Activated CD4-positive, alpha-beta T cell treated with anti-CD3 and anti-CD28 coated beads, Interleukin-2, amount 50 U/mL, for 16 hours (primary cell): ENCODE measurements around the gene PRKCD.
"Not testable (repeated sequence)": the region's sequence is repeated elsewhere in the genome, so short reads cannot be mapped to it uniquely, and the experiment has no call there.

Experiments used
- DNase-seq: peaks from one replicate; pipeline ENCODE4 v3.0.0-alpha.2; 2020

PRKCD gene

DNA sequence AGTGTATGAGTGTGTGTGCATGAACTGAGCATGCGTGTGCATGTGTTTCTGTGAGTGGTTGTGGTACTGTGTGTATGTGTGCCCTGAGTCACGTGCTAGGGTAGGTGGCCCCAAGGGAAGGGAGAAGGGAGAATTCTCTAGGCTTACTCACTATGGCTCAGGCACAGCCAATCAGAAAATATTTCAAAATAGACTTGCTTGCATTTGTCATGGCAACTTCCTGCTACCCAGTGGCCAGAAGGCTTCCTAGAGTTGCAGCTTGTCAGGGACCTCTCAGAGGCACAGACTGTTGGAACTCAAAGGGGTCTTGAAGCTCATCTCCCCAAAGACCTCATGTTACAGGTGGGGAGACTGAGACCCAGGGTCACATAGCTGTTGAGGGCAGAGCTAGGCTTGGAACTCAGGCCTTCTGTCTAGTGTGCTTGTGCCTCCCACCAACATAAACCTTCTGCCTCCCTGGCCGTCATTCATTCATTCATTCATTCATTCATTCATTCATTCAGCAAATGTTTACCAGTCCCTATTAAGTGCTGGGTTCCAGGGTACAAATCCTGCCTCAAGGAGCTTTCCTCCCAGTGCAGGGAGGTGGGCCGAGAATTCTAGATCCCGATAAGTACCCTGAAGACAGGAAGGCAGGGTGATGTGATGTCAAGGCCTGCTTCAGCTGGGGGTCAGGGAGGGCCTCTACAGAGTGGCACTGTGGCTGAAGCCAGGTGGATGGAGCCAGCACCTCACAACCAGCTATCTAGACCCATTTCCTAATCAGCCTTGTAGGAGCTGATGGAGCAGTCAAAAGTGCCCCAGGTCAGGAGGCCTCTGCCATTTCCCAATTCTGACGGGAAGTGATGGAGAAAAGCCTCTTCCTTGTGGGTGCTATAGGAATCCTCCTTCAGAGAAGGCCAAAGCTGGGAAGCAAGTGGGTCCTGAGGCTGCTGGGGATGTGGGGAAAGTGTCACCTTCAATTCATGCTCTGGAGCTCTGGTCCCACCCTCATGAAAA, 19.9 kb upstream of the PRKCD start:
- no peak for DNase-seq

DNA sequence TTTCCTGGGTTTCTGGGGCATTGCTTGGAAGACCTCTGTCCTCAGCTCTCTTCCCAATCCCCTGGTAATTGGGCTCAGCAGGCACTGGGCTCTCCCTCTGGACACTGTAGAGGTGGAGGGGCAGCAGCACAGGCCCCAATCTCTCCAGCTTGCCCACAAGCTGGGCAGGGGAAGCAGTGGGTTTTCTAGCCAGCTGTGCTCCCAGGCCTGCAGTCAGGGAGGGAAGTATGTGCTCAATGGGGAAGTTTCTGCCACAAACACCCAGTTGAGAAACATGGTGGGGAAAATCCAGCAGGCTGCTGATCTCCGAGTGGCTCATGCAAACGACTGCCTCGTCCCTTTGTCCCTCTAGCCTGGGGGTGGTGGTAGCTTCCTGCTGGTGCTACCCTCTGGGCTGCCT, 18.0 kb upstream of the PRKCD start:
- no peak for DNase-seq

DNA sequence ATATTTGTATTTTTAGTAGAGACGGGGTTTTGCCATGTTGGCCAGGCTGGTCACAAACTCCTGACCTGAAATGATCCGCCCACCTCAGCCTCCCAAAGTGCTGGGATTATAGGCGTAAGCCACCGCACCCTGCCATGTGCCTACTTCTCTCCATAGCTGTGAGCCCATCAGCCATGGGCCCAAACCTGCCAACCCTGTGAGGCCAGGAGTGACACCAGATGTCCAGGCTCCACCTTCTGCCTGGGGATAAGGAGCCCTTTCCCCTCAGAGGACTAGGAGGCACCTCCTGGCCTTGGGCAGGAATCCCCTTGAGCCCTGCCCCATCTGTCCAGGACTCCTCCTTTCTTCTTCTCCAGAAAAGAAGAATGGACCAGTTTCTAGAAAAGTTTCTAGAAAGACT, 16.6 kb upstream of the PRKCD start:
- DNase-seq = no peak

DNA sequence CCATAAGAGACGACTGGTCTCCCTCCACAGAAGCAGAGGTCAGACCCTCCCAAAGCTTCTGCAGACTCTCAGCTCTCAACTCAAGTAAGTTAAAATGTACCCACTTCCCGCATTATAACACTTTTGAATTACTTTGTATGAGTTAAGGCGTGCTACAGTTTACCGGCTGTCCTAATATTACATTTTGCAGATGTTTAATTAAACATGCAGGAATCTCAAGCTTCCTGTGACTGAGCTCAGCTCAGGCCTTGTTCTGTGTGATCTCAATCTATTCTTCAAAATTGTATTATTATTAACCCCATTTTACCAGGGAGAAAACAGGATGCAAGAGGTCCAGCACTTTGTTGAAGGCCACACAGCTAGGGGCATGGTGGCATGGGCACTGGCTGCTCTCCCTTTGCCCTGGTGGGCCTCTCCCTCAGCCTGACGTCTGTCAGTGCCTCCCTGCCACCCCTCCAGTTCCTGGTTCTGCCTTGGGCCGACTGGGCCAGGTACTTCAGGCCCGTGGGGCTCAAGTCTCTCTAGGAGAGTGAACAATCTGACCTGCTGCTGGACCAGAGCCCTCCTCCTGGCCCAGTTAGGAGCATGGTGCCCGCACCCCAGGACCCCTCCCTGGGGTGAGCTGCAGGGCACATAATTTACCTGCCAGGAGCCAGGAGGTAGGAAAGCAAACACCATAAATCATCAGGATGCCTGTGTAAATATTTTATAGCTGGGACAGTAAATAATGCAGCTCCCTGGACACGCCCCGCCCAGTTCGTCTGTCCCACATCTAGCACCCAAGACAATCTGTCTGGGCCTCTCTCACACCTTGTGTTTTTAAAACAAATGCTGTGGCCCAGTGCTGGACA, 15.9 kb upstream of the PRKCD start:
- DNase-seq = no peak

DNA sequence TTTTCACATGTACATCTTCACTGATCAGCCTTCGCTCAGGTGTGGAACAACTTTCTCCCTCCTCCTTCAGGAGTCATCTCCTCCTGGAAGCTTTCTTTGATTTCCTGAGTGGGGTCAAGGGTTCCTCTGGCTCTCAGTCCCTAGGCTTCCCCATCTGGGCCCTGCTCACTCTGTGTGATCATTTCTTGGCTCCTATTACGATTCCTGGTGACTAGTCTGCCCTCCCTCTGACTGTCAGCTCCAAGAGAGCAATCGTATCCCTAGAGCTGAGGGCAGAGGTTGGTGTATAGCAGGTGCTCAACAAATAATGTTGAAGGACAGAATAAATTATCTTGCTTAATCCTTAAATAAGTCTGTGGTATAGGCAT, 15.3 kb upstream of the PRKCD start:
- no peak for DNase-seq

DNA sequence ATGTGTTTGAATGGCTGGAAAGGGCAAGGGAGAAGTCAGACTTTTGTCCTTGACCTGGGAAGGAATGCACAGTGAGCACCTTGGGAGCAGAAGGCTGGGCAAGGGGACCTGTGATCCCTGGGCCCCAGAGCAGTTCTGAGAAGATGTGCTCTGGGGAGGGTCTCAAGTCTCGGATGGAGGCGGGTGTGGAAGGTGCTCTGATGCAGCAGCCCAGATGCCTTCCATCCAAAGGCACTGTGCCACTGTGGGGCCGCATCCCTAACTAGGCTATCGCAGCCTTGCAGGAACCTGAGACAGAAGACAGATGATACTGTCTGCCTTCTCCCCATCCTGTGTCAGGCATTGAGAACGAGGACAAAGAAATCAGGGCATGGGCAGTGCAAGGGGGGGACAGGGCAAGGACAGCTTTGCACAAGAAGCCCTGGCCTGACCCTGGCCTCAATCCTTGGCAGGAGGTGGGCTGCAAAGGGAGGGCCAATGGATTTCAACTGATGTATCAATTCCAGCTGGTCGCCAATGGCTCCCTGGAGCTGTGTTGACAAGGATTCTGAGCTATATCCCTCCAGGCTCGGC, 14.6 kb upstream of the PRKCD start:
- DNase-seq = no peak

DNA sequence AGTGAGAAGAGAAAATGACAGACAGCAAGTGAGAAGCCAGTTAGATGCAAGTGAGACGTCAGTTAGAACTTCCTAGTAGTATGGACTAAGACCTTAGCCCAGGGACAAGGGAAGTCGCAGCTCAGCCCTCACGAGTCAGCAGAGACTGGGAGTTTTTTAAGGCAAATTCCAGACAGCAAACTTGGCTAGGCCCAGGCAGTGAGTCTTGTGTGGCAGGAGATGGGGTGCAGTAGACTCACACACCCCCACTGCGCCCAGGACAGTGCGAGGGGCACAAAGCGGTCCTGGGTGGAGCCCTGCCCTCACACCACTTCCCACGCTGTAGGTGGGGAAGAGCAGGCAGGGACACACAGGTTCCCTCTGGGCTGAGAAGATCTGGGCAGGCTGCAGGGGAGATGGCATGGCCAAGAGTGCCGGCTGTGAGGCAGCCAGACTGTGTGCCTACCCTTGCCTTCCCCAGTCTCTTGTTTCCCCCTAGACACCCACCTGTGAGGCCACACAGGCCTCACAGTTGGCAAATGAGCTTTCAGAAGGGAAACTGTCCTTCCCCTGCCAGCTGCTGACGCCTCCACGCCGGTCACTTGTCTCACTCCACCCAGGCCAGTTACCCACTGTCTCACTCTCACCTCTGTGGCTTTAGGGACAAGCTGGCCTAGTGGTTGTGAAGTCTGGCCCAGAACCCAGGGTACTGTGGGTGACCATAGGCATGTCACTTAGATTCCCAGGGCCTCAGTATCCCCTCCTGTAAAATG, 13.7 kb upstream of the PRKCD start:
- no peak for DNase-seq

DNA sequence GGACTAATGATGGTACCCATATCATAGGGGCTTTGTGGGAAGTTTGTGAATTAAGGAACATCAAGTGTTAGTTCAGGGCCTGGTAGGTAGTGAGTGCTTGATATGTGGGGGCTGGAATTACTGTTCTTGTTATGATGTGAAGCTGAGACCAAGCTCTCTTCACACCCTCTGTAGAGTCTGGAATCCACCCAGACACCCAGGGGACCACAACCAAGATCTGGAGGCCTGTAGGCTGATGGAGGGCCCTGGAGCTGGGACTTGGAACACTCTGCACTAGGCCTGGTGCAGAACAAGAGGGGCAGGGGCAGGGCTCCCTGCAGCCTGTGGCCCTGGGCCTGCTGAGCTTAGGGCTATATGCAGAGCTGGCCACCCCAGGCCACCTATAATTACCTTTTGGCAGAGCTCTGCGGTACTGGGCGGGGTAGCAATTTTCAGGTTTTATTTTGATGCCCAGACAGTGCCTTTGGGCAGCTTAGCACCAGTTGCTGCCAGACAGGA, 13.1 kb upstream of the PRKCD start:
- DNase-seq = no peak

DNA sequence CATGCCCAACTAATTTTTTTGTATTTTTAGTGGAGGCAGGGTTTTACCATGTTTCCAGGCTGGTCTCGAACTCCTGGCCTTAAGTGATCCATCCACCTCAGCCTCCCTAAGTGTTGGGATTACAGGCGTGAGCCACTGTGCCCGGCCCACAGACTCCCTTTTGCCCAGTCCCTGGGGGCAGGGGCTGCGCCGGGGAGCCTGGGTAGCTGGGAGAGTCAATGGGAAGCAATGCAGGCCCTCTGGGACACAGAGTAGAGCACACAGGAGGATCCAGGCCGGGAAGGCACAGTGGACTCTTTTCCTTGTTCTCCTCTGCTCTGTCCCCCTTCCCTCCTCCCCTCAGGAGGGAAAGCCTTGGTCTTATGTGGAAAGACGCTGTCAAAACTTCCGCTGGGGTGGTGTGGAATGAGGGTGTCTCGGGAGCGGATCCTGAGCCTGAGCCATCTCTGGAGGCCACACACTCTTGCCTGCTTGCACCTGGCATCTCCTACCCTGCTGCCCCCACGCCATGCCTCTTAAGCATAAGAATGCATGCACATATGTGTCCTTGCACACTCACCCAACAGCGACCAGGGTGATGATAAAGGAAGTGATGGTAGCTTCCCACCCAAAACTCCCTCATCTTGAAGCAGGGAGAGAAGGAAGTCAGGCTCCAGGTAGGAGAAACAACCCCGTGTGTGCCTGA, 11.9 kb upstream of the PRKCD start:
- DNase-seq = no peak

DNA sequence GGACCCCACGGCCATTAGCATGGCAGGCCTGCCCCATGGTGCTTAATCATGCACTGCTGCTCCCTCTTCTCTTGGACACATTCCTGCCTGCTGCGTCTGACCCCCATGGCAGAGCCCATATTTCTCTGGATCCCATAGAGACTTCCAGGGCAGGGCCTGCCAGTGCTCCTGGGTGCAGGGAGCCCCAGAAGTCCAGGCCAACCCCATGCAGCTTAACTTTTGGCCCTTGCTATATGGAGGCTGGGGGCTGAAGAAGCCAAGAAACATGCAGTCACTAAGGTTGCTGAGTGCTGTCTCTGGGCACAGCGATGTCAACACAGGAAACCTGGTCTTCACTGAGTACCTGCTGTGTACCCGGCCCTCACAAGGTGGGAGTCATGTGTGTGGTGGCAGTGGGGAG, 11.3 kb upstream of the PRKCD start:
- DNase-seq = no peak

DNA sequence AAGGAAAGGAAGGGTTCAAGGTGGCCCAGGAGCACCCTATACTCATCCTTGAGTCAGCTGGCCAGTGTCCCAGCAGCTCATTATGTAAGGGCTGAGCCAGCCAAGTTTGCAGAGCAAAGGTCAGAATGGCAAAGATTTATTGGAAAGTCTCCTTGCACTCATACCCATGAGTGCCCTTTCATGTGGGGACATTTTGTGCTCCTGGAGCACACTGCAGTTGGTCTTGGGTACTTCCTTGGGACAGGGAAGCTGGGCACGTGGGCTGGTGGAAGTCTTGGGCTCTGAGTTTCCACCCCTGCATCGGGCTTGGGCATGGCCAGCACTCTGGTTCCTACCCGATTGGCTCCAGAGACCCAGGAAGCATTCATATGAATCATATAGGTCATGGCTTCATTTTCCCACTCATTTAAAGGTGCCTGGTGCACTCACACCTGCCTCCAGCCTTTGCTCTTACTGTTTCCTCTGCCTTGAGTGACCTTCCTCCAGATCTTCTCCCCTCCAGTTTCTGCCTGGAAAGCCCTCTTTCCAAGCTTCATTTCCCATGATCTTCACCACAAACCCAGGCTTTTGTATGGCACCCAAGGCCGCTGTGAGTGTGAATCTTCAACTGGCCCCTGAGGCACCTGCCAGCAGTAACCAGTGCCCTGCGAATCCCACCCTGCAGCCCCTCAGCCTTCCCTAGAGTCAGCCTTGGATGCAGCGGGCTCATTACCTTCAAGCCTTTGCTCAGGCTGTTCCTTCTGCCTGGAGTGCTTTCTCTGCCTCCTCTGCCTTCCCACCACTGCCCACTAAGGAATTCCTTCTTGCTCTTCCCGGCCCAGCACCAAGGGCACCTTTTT, 10.5 kb upstream of the PRKCD start:
- no peak for DNase-seq

DNA sequence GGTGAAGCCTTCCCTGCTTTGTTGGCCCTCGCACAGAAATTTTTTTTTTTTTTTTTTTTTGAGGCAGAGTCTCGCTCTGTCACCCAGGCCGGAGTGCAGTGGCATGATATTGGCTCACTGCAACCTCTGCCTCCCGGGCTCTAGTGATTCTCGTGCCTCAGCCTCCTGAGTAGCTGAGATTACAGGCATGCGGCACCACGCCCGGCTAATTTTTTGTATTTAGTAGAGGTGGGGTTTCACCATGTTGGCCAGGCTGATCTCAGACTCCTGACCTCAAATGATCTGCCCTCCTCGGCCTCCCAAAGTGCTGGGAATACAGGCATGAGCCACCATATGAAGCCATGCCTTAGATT, 9.9 kb upstream of the PRKCD start:
- DNase-seq = not testable (repeated sequence)

DNA sequence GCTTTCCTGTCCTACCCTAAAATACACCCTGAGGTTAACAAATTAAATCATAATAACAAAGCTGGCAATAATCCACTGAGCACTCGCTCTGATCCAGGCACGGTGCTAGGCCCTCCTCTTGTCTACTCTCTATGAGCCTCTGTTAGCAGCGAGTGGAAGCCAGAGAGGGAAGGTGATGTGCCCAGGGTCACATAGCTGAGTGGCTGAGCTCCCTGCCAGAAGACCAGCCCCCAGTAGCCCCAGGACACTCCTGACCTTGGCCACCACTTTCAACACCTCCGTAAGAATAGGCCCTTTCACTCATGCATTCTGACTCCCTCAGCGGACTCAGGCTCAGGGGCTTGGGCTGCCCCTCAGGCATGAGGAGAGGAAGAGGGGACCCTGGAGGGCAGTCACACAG, 9.5 kb upstream of the PRKCD start:
- no peak for DNase-seq

DNA sequence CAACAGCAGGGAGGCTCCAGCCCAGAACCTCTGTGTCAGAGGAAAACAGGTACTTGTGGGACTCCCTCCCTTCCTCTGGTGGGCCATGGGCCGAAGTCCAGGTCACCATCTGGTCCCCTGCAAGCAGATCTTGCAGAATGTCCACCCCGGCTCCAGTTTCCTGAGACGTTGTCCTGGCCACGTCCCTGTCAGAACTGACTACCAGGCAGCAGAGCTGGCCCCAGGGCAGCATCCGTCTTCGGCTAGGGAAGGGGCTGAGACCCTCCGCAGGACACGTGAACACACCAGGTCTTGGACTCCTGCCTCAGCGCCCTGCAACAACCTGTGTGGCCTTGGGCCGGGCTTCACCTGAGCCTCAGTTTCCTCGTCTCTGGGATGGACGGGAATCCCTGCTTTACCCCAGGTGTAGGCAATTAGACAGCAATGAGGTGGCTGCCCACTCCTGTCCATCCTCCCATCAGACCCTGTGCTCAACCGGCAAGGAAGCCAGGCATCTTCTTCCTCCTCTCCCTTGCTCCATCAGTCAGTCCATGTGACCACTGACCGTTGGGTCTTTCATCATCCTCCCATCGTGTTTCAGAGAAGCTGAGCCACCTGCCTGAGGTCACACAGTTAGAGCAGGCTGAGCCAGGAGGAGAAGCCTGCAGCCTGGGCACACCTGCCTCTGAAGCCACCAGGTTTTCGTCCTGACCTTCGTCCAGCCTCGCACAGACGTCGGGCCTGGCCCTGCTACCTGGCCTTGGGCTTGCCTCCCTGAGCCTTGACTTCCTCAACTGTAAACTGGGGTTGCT, 8.9 kb upstream of the PRKCD start:
- no peak for DNase-seq

DNA sequence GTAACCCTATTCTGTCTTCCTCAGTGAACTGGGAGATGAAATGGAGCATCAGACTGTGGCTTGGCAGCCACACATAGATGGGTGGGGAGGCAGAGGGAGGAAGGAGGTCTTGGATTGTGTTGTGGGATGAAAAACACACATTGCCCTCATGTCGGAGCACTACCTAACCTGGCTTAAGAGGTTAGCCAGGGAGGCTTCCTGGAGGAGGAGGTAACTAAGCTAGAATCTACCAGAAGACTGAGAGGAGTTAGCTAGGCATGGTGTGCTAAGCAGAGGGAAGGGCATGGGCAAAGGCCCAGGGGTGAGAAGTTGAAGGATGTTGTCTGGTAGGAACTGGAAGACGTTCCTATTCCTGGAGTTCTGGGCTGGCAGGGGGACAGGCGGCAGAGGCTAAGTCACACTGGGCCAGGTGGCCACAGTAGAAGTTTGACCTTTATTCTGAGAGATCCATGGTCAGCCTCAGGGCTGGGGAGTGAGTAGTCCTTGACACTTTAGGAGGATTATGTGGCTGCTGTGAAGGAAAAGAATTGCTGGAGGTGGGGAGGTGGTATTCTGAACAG, 7.7 kb upstream of the PRKCD start:
- DNase-seq = no peak

DNA sequence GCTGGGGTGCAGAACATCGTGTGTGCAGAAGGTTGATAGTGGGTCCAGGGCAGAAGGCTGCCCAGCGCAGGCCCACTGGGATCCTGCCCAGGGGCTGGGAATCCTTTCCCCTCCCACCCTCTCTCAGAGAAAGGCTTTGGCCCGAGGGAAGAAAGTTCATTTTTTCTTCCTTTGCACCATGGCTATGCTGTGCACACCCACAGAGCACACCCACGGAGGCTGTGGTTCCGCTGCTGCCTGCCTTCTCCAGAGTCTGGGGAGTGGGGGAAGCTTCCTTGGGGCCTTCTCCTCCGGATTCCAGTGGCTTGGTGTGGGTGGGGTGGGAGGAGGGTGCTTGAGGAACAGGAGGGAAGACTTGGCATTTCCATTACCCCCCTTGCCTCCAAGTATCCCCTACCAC, 7.0 kb upstream of the PRKCD start:
- DNase-seq = no peak

DNA sequence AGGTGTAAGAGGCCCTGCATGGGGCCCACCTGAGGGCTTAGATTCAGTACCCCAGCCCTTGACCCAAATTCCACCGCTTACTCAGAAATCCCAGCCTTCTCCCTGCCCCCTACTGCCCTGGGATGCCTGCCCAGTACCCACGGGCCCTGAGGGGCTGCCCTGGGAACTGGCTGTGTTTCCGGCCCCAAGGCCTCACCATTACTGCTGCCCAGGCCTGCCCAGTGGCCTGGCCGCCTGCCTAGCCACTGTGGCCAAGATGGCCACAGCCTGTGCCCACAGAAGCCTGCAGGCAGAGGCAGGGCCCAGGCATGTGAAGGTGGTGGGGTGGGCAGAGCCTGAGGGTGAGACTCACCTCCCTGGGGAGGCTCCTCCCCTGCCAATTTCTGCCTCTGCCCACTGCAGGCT, 6.1 kb upstream of the PRKCD start:
- no peak for DNase-seq

DNA sequence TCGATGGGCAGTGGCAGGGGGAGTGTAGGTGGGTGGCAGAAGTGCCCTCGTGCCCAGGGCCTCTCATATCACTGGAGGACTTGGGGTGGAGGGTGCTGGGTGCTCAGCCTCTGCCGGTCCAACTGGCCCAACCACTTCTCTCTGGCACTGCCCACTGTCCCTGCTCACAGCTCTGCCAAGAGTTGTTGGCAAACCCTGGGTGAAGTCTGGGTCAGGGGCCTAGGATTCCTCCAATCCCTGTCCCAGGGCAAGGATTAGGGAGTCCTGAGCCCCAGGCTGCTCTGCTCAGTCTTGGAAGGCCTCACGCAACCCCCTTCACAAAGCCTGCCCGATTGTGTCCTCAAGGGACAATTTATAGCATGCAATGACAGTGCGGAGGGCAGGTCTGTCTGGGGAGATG, 5.2 kb upstream of the PRKCD start:
- DNase-seq = no peak

DNA sequence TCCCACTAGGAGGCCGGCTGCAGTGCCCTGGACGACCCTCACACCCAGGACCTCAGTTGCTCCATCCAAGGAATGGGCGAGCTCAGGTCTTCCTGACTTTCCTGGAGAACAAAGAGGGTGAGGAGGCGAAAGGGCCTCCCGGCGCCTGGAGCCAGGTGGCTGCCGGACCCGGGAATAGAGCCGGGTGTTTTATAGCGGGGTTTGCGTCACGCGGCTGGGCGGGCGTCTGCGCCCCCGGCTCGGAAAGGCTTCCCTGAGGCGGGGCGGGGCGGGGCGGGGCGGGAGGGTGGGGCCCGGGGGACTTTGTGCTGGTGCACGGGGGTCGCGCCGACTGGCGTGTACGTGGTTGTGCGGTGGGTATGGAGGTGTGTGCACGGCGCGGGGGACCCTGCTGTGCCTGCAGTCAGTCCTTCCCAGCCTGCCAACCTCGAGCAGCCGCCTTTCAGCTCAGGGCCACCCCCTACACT, 4.6 kb upstream of the PRKCD start:
- DNase-seq = no peak
